ENCODE data around the gene ZBTB20. TPM values are rescaled to one million over a fixed set of nuclear protein-coding genes. Genes with fewer than 3 reads are reported as not detected.

Gene ZBTB20
- total and polyA plus RNA-seq, 8 donors: 0.15 to 149 (median 38.5) TPM

GRCh38 chr3:114481113-114481512, 666.0 kb downstream of the ZBTB20 start:
- intact Hi-C loops (cut with DNase I; ENCODE audit: low total_unique reads): no loop called here

DNA sequence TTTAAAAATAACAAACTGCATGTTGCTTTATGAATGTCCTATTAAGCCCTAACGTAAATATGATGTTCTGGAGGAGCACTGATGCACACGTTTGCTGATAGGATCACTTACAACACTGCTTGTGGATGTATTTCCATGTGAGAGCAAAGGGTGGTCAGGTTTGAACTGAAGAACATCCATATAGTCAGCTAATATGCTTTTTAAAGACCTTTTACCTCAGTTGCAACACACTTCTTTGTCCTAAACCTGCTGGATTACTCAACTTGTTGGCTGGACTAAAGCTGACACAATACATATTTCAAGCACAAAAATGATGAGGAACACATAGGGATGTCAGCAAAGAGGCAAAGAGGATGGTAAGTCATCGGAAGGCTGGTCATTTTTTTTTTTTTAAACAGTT, 666.6 kb downstream of the ZBTB20 start:
- no peak for TF ChIP-seq POLR2AphosphoS5 (IDR thresholded peaks at IDR 0.05)
- no peak for TF ChIP-seq CTCF (IDR thresholded peaks at IDR 0.05)
- no peak for TF ChIP-seq POLR2A (IDR thresholded peaks at IDR 0.05)
- TF ChIP-seq EP300 (IDR thresholded peaks at IDR 0.05): no peak
- Histone ChIP-seq H3K36me3 (no peaks in the 10 kb centered on the region), H3K27ac (no peak overlapping the region), H3K4me1 (peaks cover 0 to 34% (median 10%) of the 10 kb centered on the region in 4 donors), H3K4me3 (no peak overlapping the region), H3K27me3 (no peaks in the 10 kb centered on the region), H3K9me3 (no peaks in the 10 kb centered on the region)
- no peak for DNase-seq
- intact Hi-C loops (cut with DNase I; ENCODE audit: low total_unique reads): no loop called here
- 65 to 75% (median 67%) methylated on average over 3 of the region's 3 CpGs for WGBS, 5 donors

More at GRCh38 chr3:114481113-114481512, 666.0 kb downstream of the ZBTB20 start:
- TF ChIP-seq POLR2A (IDR thresholded peaks at IDR 0.05): no peak
- TF ChIP-seq CTCF (IDR thresholded peaks at IDR 0.05): no peak
- TF ChIP-seq EP300 (IDR thresholded peaks at IDR 0.05): no peak
- no peak for TF ChIP-seq POLR2AphosphoS5 (IDR thresholded peaks at IDR 0.05)
- H3K36me3 ChIP-seq: no peaks in the 10 kb centered on the region
- no peak overlapping the region for H3K4me3 ChIP-seq
- no peaks in the 10 kb centered on the region for H3K9me3 ChIP-seq
- H3K4me1 ChIP-seq: peaks cover 0 to 34% (median 10%) of the 10 kb centered on the region in 4 donors
- 81 to 87% (median 83%) methylated on average over 7 of the region's 7 CpGs for WGBS, 5 donors
- H3K27ac ChIP-seq: no peak overlapping the region
- H3K27me3 ChIP-seq: no peaks in the 10 kb centered on the region
- DNase-seq: no peak

DNA sequence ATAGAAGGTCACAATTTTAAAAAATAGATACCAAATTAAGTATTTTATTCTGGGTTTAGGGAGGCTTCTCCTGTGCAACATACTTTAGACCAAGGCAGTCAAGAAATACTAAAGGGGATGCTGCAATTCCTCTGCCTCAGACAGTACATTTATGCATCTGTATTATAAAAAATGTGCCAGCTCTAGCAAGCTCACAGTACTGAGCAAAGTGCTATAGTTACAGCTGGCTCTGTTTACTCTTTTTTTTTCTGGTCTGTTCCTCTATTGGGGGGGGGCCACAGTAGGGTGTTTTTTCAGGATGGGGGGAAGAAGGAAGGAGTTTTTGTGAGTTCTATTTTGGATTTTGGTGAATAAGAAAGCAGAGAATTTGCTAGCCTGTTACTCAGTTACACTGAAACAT, 668.3 kb downstream of the ZBTB20 start:
- intact Hi-C loops (cut with DNase I; ENCODE audit: low total_unique reads): no loop called here
- TF ChIP-seq POLR2A (IDR thresholded peaks at IDR 0.05): no peak
- TF ChIP-seq POLR2AphosphoS5 (IDR thresholded peaks at IDR 0.05): no peak
- TF ChIP-seq CTCF (IDR thresholded peaks at IDR 0.05): no peak
- TF ChIP-seq EP300 (IDR thresholded peaks at IDR 0.05): no peak
- Histone ChIP-seq H3K27ac (no peak overlapping the region), H3K9me3 (no peaks in the 10 kb centered on the region), H3K27me3 (no peaks in the 10 kb centered on the region), H3K4me1 (peaks cover 0 to 29% (median 10%) of the 10 kb centered on the region in 4 donors), H3K4me3 (no peak overlapping the region), H3K36me3 (no peaks in the 10 kb centered on the region)
- no peak for DNase-seq

- peaks cover 0 to 25% (median 10%) of the 10 kb centered on the region in 4 donors for H3K4me1 ChIP-seq
- no peak for DNase-seq
- no peak for TF ChIP-seq CTCF (IDR thresholded peaks at IDR 0.05)
- no peak for TF ChIP-seq POLR2A (IDR thresholded peaks at IDR 0.05)
- no peak for TF ChIP-seq POLR2AphosphoS5 (IDR thresholded peaks at IDR 0.05)
- TF ChIP-seq EP300 (IDR thresholded peaks at IDR 0.05): no peak
- intact Hi-C loops (cut with DNase I; ENCODE audit: low total_unique reads): no loop called here
- no peaks in the 10 kb centered on the region for H3K9me3 ChIP-seq
- no peaks in the 10 kb centered on the region for H3K27me3 ChIP-seq
- no peak overlapping the region for H3K4me3 ChIP-seq
- no peaks in the 10 kb centered on the region for H3K36me3 ChIP-seq
- no peak overlapping the region for H3K27ac ChIP-seq
Measured at GRCh38 chr3:114476511-114476910, 670.6 kb downstream of the ZBTB20 start.

All from stomach (tissue), 9 donors.